Stimulated activated naive CD4-positive, alpha-beta T cell (primary cell): ENCODE measurements around the gene FGD4.
"Not testable (repeated sequence)": the region's sequence is repeated elsewhere in the genome, so short reads cannot be mapped to it uniquely, and the experiment has no call there.

Source experiments
- DNase-seq, 6 experiments: peaks; one replicate each; lab custom pipeline; 2025; lab: John Stamatoyannopoulos, UW

FGD4 gene

DNA sequence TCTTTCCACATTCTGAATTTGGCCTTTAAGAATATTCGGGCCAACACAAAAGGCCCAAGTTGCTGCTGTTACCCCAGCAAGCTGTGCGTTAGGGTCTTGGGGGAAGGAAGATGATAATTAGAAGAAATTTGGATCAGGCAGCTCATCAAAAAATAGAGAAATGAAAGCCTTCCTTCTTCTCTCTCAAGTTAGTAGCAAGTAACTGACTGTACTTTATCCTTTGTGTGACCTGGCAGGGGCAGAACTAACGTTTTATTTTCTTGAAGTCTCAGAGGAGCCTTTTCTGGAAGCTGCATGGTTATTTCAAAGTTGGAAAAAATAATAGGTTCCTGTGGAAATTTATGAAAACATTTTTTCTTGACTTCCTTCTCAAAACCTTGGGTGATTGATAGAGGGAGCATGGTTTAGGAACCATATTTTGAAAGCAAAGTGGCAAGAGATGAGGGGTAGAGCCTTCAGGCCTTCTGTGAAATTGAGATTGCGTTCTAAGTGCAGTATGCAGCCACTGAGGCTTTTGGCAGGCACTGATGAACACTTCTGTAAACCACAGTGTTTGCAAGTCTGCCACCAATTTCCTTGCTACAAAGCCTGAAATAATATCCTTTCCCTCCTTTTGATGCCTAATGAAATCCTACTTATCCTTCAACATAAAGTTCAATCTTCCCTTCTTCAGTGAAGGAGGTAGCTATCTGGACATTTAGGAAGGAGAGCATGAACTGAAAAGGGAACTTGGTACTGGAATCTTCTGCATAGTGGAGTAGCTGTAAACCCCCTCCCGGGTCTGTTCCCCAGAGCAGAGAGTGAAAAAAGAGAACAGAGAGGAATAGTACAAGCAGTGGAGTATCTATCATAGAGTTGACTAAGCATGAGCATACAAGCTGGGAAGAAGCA is 123.2 kb downstream of the FGD4 start:
- DNase-seq = no peak

GRCh38 chr12:32525802-32526201 is 126.4 kb downstream of the FGD4 start:
- not testable (repeated sequence) for DNase-seq

DNA sequence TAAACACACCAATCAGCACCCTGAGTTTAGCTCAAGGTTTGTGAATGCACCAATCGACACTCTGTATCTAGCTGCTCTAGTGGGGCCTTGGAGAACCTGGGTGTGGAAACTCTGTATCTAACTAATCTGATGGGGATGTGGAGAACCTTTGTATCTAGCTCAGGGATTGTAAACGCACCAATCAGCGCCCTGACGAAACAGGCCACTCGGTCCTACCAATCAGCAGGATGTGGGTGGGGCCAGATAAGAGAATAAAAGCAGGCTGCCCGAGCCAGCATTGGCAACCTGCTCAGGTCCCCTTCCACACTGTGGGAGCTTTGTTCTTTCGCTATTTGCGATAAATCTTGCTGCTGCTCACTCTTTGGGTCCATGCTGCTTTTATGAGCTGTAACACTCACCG is 127.0 kb downstream of the FGD4 start:
- not testable (repeated sequence) for DNase-seq

DNA sequence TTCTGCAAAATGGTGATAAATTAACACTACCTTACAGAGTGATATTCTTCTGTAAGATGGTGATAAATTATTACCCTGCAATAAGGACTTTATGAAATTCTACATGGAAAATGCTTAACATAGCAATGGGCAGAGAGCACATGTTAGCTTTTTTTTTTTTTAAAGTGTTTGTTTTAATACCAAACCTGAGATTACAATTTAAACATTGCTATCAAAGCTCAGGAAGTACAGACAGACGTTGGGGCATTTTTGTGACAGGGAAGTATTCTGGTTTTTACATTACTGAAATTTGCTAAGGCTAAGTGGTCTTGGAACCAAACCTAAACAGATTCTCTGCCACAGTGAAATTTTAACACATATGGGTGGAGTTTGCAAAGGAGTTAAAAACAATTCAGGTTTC is 133.1 kb downstream of the FGD4 start:
- no peak for DNase-seq

DNA sequence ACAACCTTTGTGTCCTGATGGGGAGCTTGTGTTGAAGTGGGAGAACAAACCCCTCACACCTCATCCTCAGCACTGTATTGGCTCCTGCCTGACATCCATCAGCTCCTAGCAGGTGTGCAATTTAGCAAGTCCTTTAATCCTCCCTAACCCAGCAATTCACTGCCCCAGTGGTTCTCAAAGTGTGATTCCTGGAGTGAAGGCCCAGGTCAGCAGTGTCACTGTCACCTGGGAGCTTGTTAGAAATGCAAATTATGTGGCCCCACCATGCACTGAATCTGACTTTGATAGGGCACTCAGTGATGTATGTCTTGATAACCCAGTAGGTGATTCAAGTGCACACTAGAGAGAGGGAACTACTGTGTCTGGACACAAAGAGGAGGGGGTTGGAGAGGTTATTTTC is 133.6 kb downstream of the FGD4 start:
- no peak for DNase-seq

GRCh38 chr12:32533506-32533905 is 134.1 kb downstream of the FGD4 start:
- DNase-seq = not testable (repeated sequence)

DNA sequence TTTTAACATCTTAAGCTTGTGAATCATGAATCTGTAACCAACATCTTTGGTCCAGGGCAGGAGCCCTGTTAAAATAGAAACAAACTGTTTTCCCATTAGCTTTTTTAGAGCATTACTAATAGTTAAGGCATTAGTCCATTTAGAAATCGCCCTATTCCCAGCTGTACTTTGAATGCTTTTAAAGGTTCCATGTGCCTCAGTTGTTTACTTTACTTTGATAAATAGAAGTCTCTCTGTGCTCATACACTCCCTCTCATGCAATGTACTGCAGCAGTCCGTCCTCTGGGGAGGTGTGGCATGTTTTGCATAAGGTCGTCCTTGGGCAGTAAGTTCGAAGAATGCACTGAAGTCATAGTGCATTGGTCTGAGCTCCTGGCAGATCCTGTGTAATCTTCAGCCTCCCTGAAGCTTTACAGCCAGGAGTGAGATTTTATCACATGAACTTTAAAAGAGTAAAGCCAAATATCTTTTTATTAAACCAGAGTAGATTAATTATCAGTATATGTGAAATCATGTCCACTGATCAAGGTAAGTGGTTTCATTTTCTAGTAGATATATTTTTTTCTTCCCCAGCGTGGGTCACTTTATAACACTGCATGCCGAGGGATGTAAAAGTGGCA is 134.7 kb downstream of the FGD4 start:
- no peak for DNase-seq

- no peak for DNase-seq
These were observed 135.3 kb downstream of the FGD4 start for GRCh38 chr12:32534698-32535097.

DNA sequence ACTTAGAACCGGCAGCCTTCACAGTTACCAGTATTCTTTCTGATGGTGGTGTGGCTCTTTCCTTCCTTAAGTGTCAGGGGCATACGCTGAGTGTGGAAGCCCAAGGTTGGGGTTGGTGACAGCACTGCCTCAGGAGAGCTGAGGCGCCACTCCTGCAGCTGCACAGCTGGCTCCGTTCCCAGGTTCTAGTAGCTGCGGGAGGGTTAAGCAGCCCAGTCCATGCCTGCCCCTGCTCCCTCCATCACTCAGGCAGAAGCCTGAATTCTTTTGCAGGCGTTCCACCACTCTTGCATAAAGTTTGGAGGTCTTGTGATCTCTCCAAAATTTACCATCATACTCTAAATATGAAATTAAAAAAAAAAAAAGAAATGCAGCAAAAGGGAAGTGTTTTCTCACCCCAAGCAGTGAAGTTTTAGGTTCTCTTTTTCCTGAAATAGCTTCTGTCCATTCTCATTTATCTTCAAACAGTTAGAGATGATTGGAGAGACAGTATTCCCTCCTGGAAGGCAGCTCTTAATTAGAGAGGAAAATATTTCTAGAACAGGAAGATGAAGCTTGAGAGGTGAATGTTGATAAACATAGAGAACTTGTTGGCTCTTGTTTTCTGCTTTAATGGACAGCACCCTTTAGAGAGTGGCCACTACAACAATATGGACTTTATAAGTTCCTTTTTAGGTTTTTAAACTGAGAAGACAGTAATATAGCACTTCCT is 136.1 kb downstream of the FGD4 start:
- DNase-seq = no peak

DNA sequence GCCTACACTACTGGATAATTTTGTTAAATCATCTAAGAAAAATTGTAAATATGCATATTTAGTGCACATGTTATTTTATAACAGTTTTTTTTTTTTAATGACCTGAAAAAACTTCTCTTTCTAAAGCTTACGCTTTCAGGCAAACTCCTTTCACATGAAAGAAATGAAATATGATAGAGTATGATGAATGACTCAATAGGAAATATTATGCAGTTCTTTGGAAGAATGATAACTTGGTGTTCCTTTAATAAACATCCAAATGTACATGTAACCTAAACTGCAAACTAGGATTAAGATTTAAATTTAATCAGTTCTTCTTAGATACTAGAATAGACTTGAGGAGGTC is 136.6 kb downstream of the FGD4 start:
- DNase-seq = no peak

- DNase-seq = no peak
These were observed 142.5 kb downstream of the FGD4 start for GRCh38 chr12:32541754-32542374.

- no peak for DNase-seq
These were observed 143.3 kb downstream of the FGD4 start for GRCh38 chr12:32542428-32543229.

- no peak for DNase-seq
These were observed 145.5 kb downstream of the FGD4 start for GRCh38 chr12:32544893-32545292.

DNA sequence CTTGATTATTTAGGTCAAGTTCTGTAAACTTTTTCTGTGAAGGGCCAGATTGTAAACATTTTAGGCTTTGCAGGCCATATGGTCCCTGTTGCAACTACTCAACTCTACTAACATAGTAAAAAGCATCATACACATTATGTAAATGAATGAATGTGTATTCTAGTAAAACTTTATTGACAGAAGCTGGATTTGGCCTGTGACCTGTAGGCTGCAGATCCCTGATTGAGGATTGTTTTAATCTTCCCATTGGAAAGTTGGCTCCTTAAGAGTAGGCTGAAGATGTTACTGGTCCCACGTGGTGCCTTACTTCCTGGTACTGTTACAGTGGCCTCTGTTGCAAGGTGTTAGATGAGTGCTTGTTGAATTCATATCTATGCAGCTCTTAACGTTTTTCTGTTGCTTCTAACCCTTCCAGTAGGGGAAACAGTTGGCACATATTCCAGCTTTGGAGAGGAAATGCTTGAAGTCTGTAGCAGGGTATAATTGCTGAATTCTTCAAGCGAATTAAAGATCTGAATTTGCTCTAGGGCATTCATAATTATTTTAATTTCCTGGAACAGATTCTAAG is 146.1 kb downstream of the FGD4 start:
- DNase-seq = no peak

- DNase-seq = no peak
These were observed 146.9 kb downstream of the FGD4 start for GRCh38 chr12:32546272-32546671.

GRCh38 chr12:32548691-32549281 is 149.4 kb downstream of the FGD4 start:
- no peak for DNase-seq

DNA sequence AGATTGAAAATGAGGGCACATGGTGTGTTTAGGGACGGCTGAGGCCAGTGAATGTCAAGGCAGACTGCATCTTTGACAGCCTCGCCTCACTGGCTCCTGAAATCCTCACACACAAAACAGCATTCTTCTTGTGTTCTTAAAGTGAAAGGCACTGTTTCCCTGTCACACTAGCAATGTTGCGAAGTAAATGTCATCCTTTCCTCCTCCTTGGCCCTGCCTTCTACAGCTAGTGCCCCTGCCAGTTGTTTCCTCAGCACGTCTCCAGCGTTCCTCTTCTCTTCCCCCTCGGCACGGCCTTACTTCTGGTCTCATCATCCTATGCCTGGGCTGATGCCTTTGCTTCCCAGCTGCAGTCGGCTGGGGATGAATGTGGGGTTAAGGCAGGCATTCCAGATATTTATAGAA is 150.3 kb downstream of the FGD4 start:
- no peak for DNase-seq

- DNase-seq = no peak
These were observed 151.7 kb downstream of the FGD4 start for GRCh38 chr12:32551058-32551457.

DNA sequence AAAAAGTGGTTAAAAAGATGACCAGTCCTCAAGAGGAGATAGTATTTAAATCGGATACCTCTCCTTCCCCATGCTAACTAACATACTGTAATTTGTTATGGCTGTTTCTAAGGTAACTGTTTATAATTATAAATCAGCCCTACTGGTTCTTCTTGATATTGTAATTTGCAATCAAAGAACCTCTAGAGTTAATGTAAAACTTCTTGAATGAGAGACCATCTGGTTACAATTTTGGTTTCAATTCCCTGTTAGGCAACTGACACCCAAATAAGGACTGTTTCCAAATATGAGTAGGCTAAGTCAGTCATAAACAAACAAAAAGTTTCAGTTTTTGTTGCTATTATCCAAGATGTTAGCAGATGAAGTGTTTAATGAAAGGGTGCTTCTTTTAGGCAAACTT is 159.5 kb downstream of the FGD4 start:
- no peak for DNase-seq

- DNase-seq = no peak
These were observed 160.1 kb downstream of the FGD4 start for GRCh38 chr12:32559434-32559833.

GRCh38 chr12:32560520-32560919 is 161.2 kb downstream of the FGD4 start:
- no peak for DNase-seq
